SK-N-SH treated with all-trans-retinoic acid at 6 μM for 48 hours (cell line): ENCODE measurements around the gene NRXN3.

Experiments used
- ZFP3 ChIP-seq: fragments of 250-450 bp; sonication (Bioruptor Pico); IDR thresholded peaks from 2 replicates; pipeline ENCODE4 v1.5.0; 2020; ENCODE audit warnings: mild to moderate bottlenecking, moderate library complexity
- TF ChIP-seq, protein P1 (sequence below): fragments of 250-450 bp; sonication (Bioruptor Pico); IDR thresholded peaks from 2 replicates; pipeline ENCODE4 v1.5.0; 2020; ENCODE audit warnings: mild to moderate bottlenecking, moderate library complexity
- TF ChIP-seq, protein P2 (sequence below): fragments of 250-450 bp; sonication (Bioruptor Pico); IDR thresholded peaks from 2 replicates; pipeline ENCODE4 v1.8.0; 2020; ENCODE audit warnings: mild to moderate bottlenecking, moderate library complexity, borderline replicate concordance
- TF ChIP-seq, protein P3 (sequence below): fragments of 250-450 bp; sonication (Bioruptor Pico); IDR thresholded peaks from 2 replicates; pipeline ENCODE4 v1.5.1; 2020; ENCODE audit warnings: low read depth, mild to moderate bottlenecking, moderate library complexity

DNA sequence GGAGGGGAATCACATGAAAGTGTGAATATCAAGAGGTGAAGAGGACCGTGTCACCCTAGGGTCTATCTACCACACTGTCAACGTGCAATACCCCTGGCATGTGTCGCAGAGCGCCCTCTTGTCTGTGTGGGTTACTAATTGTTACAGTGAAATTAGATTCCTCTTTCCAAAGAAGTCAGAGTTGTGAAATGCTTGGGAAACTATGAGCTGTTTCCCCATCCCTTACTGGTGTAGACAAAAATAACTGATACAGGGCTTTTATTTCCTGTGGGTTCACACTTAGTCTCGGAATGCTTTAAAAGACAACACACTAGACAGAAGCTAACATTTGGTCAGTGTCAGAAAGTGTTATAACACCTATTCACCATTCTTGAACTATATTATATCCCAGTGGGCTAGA lies 597.3 kb downstream of the NRXN3 start:
- TF ChIP-seq, protein P1, sequence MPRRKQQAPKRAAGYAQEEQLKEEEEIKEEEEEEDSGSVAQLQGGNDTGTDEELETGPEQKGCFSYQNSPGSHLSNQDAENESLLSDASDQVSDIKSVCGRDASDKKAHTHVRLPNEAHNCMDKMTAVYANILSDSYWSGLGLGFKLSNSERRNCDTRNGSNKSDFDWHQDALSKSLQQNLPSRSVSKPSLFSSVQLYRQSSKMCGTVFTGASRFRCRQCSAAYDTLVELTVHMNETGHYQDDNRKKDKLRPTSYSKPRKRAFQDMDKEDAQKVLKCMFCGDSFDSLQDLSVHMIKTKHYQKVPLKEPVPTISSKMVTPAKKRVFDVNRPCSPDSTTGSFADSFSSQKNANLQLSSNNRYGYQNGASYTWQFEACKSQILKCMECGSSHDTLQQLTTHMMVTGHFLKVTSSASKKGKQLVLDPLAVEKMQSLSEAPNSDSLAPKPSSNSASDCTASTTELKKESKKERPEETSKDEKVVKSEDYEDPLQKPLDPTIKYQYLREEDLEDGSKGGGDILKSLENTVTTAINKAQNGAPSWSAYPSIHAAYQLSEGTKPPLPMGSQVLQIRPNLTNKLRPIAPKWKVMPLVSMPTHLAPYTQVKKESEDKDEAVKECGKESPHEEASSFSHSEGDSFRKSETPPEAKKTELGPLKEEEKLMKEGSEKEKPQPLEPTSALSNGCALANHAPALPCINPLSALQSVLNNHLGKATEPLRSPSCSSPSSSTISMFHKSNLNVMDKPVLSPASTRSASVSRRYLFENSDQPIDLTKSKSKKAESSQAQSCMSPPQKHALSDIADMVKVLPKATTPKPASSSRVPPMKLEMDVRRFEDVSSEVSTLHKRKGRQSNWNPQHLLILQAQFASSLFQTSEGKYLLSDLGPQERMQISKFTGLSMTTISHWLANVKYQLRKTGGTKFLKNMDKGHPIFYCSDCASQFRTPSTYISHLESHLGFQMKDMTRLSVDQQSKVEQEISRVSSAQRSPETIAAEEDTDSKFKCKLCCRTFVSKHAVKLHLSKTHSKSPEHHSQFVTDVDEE (CRISPR knock-in tag): no peak
- TF ChIP-seq ZFP3 (CRISPR knock-in tag): no peak
- TF ChIP-seq, protein P2, sequence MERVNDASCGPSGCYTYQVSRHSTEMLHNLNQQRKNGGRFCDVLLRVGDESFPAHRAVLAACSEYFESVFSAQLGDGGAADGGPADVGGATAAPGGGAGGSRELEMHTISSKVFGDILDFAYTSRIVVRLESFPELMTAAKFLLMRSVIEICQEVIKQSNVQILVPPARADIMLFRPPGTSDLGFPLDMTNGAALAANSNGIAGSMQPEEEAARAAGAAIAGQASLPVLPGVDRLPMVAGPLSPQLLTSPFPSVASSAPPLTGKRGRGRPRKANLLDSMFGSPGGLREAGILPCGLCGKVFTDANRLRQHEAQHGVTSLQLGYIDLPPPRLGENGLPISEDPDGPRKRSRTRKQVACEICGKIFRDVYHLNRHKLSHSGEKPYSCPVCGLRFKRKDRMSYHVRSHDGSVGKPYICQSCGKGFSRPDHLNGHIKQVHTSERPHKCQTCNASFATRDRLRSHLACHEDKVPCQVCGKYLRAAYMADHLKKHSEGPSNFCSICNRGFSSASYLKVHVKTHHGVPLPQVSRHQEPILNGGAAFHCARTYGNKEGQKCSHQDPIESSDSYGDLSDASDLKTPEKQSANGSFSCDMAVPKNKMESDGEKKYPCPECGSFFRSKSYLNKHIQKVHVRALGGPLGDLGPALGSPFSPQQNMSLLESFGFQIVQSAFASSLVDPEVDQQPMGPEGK (CRISPR knock-in tag): no peak
- TF ChIP-seq, protein P3, sequence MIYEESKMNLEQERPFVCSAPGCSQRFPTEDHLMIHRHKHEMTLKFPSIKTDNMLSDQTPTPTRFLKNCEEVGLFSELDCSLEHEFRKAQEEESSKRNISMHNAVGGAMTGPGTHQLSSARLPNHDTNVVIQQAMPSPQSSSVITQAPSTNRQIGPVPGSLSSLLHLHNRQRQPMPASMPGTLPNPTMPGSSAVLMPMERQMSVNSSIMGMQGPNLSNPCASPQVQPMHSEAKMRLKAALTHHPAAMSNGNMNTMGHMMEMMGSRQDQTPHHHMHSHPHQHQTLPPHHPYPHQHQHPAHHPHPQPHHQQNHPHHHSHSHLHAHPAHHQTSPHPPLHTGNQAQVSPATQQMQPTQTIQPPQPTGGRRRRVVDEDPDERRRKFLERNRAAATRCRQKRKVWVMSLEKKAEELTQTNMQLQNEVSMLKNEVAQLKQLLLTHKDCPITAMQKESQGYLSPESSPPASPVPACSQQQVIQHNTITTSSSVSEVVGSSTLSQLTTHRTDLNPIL (CRISPR knock-in tag): no peak
